ENCODE measurements around the gene LRRC74B. TPM values are rescaled to one million over a fixed set of nuclear protein-coding genes. Genes with fewer than 3 reads are reported as not detected.
"Not testable (repeated sequence)": the region's sequence is repeated elsewhere in the genome, so short reads cannot be mapped to it uniquely, and the experiment has no call there.

The LRRC74B gene
- total and polyA plus RNA-seq, 9 donors, result 0.02 to 3.0 (median 0.31) TPM; not detected in 3

- Histone ChIP-seq H3K27ac (no peak overlapping the region), H3K4me3 (no peak overlapping the region), H3K36me3 (no peaks in the 10 kb centered on the region), H3K4me1 (ENCODE audit: insufficient read depth) (no peaks in the 10 kb centered on the region), H3K27me3 (no peaks in the 10 kb centered on the region), H3K9me3 (no peaks in the 10 kb centered on the region)
- no peak for DNase-seq
- 68 to 74% (median 71%) methylated on average over 4 of the region's 4 CpGs for WGBS, 3 donors
- intact Hi-C loops (cut with DNase I), result no loop called here
- TF ChIP-seq EP300 (IDR thresholded peaks at IDR 0.05) (no peak), POLR2A (IDR thresholded peaks at IDR 0.05) (no peak), CTCF (IDR thresholded peaks at IDR 0.05) (no peak)
These were observed 23.0 kb downstream of the LRRC74B start for GRCh38 chr22:21068681-21069276.

- Histone ChIP-seq H3K27me3 (no peaks in the 10 kb centered on the region), H3K27ac (no peak overlapping the region), H3K9me3 (no peaks in the 10 kb centered on the region), H3K36me3 (no peaks in the 10 kb centered on the region), H3K4me1 (ENCODE audit: insufficient read depth) (no peaks in the 10 kb centered on the region), H3K4me3 (no peak overlapping the region)
- intact Hi-C loops (cut with DNase I), result no loop called here
- WGBS, 3 donors, result 59 to 72% (median 65%) methylated on average over 5 of the region's 5 CpGs
- no peak for TF ChIP-seq CTCF (IDR thresholded peaks at IDR 0.05)
- no peak for TF ChIP-seq POLR2A (IDR thresholded peaks at IDR 0.05)
- no peak for TF ChIP-seq EP300 (IDR thresholded peaks at IDR 0.05)
- no peak for DNase-seq
These were observed 23.6 kb downstream of the LRRC74B start for GRCh38 chr22:21069375-21069774.

- Histone ChIP-seq H3K9me3 (no peaks in the 10 kb centered on the region), H3K4me1 (ENCODE audit: insufficient read depth) (no peaks in the 10 kb centered on the region), H3K36me3 (no peaks in the 10 kb centered on the region), H3K27ac (no peak overlapping the region), H3K4me3 (no peak overlapping the region), H3K27me3 (no peaks in the 10 kb centered on the region)
- TF ChIP-seq POLR2A (IDR thresholded peaks at IDR 0.05) (no peak), CTCF (IDR thresholded peaks at IDR 0.05) (no peak), EP300 (IDR thresholded peaks at IDR 0.05) (no peak)
- 80 to 87% (median 84%) methylated on average over 12 to 17 of the region's 17 CpGs for WGBS, 3 donors
- DNase-seq, result no peak
- intact Hi-C loops (cut with DNase I), result no loop called here
These were observed 25.2 kb downstream of the LRRC74B start for GRCh38 chr22:21070690-21071615.

- intact Hi-C loops (cut with DNase I); H3K9me3 ChIP-seq; H3K36me3 ChIP-seq; H3K27ac ChIP-seq; H3K4me3 ChIP-seq; H3K4me1 ChIP-seq (ENCODE audit: insufficient read depth); H3K27me3 ChIP-seq; DNase-seq: not testable (repeated sequence)
- WGBS, 3 donors, result 72 to 87% (median 85%) methylated on average over 8 of the region's 8 CpGs
These were observed 26.1 kb downstream of the LRRC74B start for GRCh38 chr22:21071796-21072195.

GRCh38 chr22:21073023-21073422, 27.3 kb downstream of the LRRC74B start:
- intact Hi-C loops (cut with DNase I), result no loop called here

More at GRCh38 chr22:21073023-21073422, 27.3 kb downstream of the LRRC74B start:
- H3K4me1 ChIP-seq (ENCODE audit: insufficient read depth), result no peaks in the 10 kb centered on the region
- no peak for DNase-seq
- H3K27ac ChIP-seq, result no peak overlapping the region
- H3K27me3 ChIP-seq, result no peaks in the 10 kb centered on the region
- H3K9me3 ChIP-seq, result no peaks in the 10 kb centered on the region
- WGBS, 3 donors, result 85 to 94% (median 88%) methylated on average over 3 of the region's 3 CpGs
- no peak overlapping the region for H3K4me3 ChIP-seq
- no peak for TF ChIP-seq CTCF (IDR thresholded peaks at IDR 0.05)
- TF ChIP-seq EP300 (IDR thresholded peaks at IDR 0.05), result no peak
- no peak for TF ChIP-seq POLR2A (IDR thresholded peaks at IDR 0.05)
- no peaks in the 10 kb centered on the region for H3K36me3 ChIP-seq
